ENCODE measurements around the gene TEKT3.

The TEKT3 gene

GRCh38 chr17:15289285-15290183 is 51.9 kb downstream of the TEKT3 start:
- no peak overlapping the region for H3K4me3 ChIP-seq (ENCODE audit: low read depth, low read length)

DNA sequence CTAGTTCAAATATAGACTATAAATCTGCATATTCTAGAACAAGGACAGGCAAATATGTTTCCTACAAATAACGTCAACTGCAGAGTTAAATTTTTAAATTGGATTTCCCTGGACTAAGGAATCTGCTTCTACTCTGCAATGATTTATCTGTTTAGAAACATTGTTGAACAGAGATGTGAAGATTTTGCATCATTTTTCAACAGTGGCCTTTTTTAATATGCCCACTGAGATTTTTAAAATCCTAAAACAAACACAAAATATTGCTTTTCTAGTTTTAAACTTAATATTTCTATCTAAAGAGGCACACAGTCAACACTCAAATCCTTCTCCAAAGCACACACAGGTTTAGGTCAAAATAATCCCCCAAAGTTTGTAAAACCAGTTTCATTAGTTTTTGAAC is 52.5 kb downstream of the TEKT3 start:
- no peak for DNase-seq
- H3K79me1 ChIP-seq (ENCODE audit: low read length) = no peaks in the 10 kb centered on the region
- H2BK120ac ChIP-seq (ENCODE audit: insufficient read depth, low read length, poor library complexity) = no peak overlapping the region
- no CpG with 5 or more reads among the region's 1 CpG for WGBS (ENCODE audit: extremely low coverage, insufficient coverage, insufficient read length)
- no peak overlapping the region for H3K27ac ChIP-seq (ENCODE audit: low read depth, low read length)
- no peak overlapping the region for H3K4me3 ChIP-seq (ENCODE audit: low read depth, low read length)
- no peak overlapping the region for H4K12ac ChIP-seq (ENCODE audit: low read depth, low read length)
- no peak overlapping the region for H3K4me2 ChIP-seq (ENCODE audit: low read length)
- no peak overlapping the region for H3K18ac ChIP-seq (ENCODE audit: low read length)
- no peaks in the 10 kb centered on the region for H3K79me2 ChIP-seq (ENCODE audit: control insufficient read depth, insufficient read depth, low read length, poor library complexity)
- no peak overlapping the region for H2BK12ac ChIP-seq (ENCODE audit: low read length)
- peaks cover 3 to 4% of the 10 kb centered on the region in 2 experiments for H3K4me1 ChIP-seq (ENCODE audit: control insufficient read depth in 1 of 2, insufficient read depth in 2 of 2, low read length in 2 of 2)
- H4K91ac ChIP-seq (ENCODE audit: low read depth, low read length) = no peak overlapping the region
- H3K14ac ChIP-seq (ENCODE audit: low read length) = no peak overlapping the region
- no peaks in the 10 kb centered on the region for H3K36me3 ChIP-seq (ENCODE audit: control insufficient read depth in 1 of 2, insufficient read depth in 2 of 2, low read length in 2 of 2)
- no peak overlapping the region for H3K23ac ChIP-seq (ENCODE audit: low read length)
- no peak overlapping the region for H4K8ac ChIP-seq (ENCODE audit: low read depth, low read length)
- H3K9ac ChIP-seq (ENCODE audit: low read length) = no peak overlapping the region
- H3K4ac ChIP-seq (ENCODE audit: low read depth, low read length) = no peak overlapping the region
- H2AFZ ChIP-seq (ENCODE audit: insufficient read depth, low read length, poor library complexity) = no peak overlapping the region
- no peak overlapping the region for H2BK5ac ChIP-seq (ENCODE audit: low read depth, low read length, poor library complexity)
- H3K9me3 ChIP-seq (ENCODE audit: insufficient read depth, low read depth, low read length) = peaks cover 2% of the 10 kb centered on the region
- no peak overlapping the region for H2AK5ac ChIP-seq (ENCODE audit: low read length)
- no peaks in the 10 kb centered on the region for H3K27me3 ChIP-seq (ENCODE audit: insufficient read depth, low read length)

More at GRCh38 chr17:15289285-15290183, 51.9 kb downstream of the TEKT3 start:
- H2BK5ac ChIP-seq (ENCODE audit: low read depth, low read length, poor library complexity) = no peak overlapping the region
- H2AK5ac ChIP-seq (ENCODE audit: low read length) = no peak overlapping the region
- no CpG with 5 or more reads among the region's 22 CpGs for WGBS (ENCODE audit: extremely low coverage, insufficient coverage, insufficient read length)
- H3K9ac ChIP-seq (ENCODE audit: low read length) = no peak overlapping the region
- no peak overlapping the region for H3K18ac ChIP-seq (ENCODE audit: low read length)
- H4K8ac ChIP-seq (ENCODE audit: low read depth, low read length) = no peak overlapping the region
- no peak overlapping the region for H3K14ac ChIP-seq (ENCODE audit: low read length)
- H3K27me3 ChIP-seq (ENCODE audit: insufficient read depth, low read length) = no peaks in the 10 kb centered on the region
- DNase-seq = peak; percentile 59 to 90
- no peak overlapping the region for H2BK12ac ChIP-seq (ENCODE audit: low read length)
- H2AFZ ChIP-seq (ENCODE audit: insufficient read depth, low read length, poor library complexity) = no peak overlapping the region
- peaks cover 3 to 4% of the 10 kb centered on the region in 2 experiments for H3K4me1 ChIP-seq (ENCODE audit: control insufficient read depth in 1 of 2, insufficient read depth in 2 of 2, low read length in 2 of 2)
- no peak overlapping the region for H4K12ac ChIP-seq (ENCODE audit: low read depth, low read length)
- H3K9me3 ChIP-seq (ENCODE audit: insufficient read depth, low read depth, low read length) = peaks cover 2% of the 10 kb centered on the region
- no peak overlapping the region for H2BK120ac ChIP-seq (ENCODE audit: insufficient read depth, low read length, poor library complexity)
- H4K91ac ChIP-seq (ENCODE audit: low read depth, low read length) = no peak overlapping the region
- no peak overlapping the region for H3K4me2 ChIP-seq (ENCODE audit: low read length)
- H3K79me2 ChIP-seq (ENCODE audit: control insufficient read depth, insufficient read depth, low read length, poor library complexity) = no peaks in the 10 kb centered on the region
- H3K27ac ChIP-seq (ENCODE audit: low read depth, low read length) = no peak overlapping the region
- H3K23ac ChIP-seq (ENCODE audit: low read length) = no peak overlapping the region
- no peak overlapping the region for H3K4ac ChIP-seq (ENCODE audit: low read depth, low read length)
- no peaks in the 10 kb centered on the region for H3K36me3 ChIP-seq (ENCODE audit: control insufficient read depth in 1 of 2, insufficient read depth in 2 of 2, low read length in 2 of 2)
- H3K79me1 ChIP-seq (ENCODE audit: low read length) = no peaks in the 10 kb centered on the region

DNA sequence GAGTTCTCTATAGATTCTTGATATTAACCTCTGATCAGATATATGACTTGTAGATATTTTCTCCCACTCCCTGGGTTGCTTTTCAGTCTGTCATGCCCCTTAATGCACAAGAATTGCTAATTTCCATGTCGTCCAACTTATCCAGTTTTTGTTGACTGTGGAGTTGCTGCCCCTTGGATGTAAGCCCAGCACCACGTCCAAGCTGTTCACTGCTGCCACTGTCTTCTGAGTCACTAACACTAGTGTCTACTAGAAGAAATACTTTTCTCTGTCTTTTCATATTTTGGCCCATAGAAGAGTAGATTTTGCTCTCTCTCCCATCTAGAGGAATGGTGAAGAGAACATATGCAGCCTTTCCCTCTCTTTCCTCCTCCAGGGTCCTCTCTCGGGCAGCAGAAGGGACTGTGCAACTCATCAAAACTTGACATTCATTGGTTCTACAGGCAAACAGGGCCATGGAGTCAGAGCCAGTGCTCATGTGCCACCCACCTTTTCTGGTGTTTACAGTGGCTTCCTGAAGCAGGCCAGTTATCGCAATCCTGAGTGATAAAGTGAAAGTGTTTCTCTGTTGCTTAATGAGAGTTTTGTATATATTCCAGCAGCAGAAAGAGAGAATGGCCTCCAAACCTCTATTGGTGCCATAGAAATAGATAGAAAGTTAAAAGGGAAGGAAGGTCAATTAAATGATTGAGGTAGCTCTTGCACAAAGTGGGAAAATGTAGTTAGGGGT is 53.7 kb downstream of the TEKT3 start:
- H3K4me1 ChIP-seq (ENCODE audit: control insufficient read depth in 1 of 2, insufficient read depth in 2 of 2, low read length in 2 of 2) = peaks cover 3 to 4% of the 10 kb centered on the region in 2 experiments
- H3K9ac ChIP-seq (ENCODE audit: low read length) = no peak overlapping the region
- H3K27ac ChIP-seq (ENCODE audit: low read depth, low read length) = no peak overlapping the region
- DNase-seq = no peak
- no peak overlapping the region for H4K91ac ChIP-seq (ENCODE audit: low read depth, low read length)
- H3K36me3 ChIP-seq (ENCODE audit: control insufficient read depth in 1 of 2, insufficient read depth in 2 of 2, low read length in 2 of 2) = no peaks in the 10 kb centered on the region
- H3K4ac ChIP-seq (ENCODE audit: low read depth, low read length) = no peak overlapping the region
- no peak overlapping the region for H3K18ac ChIP-seq (ENCODE audit: low read length)
- H3K4me2 ChIP-seq (ENCODE audit: low read length) = no peak overlapping the region
- no peaks in the 10 kb centered on the region for H3K79me2 ChIP-seq (ENCODE audit: control insufficient read depth, insufficient read depth, low read length, poor library complexity)
- H2AFZ ChIP-seq (ENCODE audit: insufficient read depth, low read length, poor library complexity) = no peak overlapping the region
- peak overlapping the region; percentile 33 for H3K23ac ChIP-seq (ENCODE audit: low read length)
- H3K4me3 ChIP-seq (ENCODE audit: low read depth, low read length) = no peak overlapping the region
- H2BK12ac ChIP-seq (ENCODE audit: low read length) = no peak overlapping the region
- H2BK120ac ChIP-seq (ENCODE audit: insufficient read depth, low read length, poor library complexity) = no peak overlapping the region
- no peaks in the 10 kb centered on the region for H3K27me3 ChIP-seq (ENCODE audit: insufficient read depth, low read length)
- no peak overlapping the region for H4K12ac ChIP-seq (ENCODE audit: low read depth, low read length)
- no peak overlapping the region for H2BK5ac ChIP-seq (ENCODE audit: low read depth, low read length, poor library complexity)
- no peaks in the 10 kb centered on the region for H3K79me1 ChIP-seq (ENCODE audit: low read length)
- H3K9me3 ChIP-seq (ENCODE audit: insufficient read depth, low read depth, low read length) = peaks cover 2% of the 10 kb centered on the region
- H2AK5ac ChIP-seq (ENCODE audit: low read length) = no peak overlapping the region
- H4K8ac ChIP-seq (ENCODE audit: low read depth, low read length) = no peak overlapping the region
- WGBS (ENCODE audit: extremely low coverage, insufficient coverage, insufficient read length) = no CpG with 5 or more reads among the region's 4 CpGs
- H3K14ac ChIP-seq (ENCODE audit: low read length) = no peak overlapping the region

DNA sequence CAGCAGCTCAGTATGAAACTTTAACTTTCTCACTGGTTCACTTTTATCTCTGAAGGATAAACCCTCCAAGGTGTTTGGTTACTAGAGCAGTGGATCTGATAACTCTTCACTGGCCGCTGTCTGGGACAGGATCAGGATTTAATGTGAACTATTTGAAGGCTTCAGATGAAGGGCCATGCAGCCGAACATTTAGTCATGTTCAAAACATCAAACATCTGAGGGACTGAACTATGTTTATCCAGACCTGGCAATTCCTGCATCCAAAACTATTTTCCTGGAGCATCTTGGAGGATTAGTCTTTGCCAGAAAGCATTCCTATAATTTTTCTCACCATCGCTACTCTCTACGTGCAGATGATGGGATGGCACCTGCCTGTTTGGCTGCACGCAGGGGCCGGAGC is 55.9 kb downstream of the TEKT3 start:
- Histone ChIP-seq H2BK5ac (ENCODE audit: low read depth, low read length, poor library complexity) (no peak overlapping the region), H3K4me3 (ENCODE audit: low read depth, low read length) (no peak overlapping the region), H3K9me3 (ENCODE audit: insufficient read depth, low read depth, low read length) (no peaks in the 10 kb centered on the region), H2BK12ac (ENCODE audit: low read length) (no peak overlapping the region), H2AFZ (ENCODE audit: insufficient read depth, low read length, poor library complexity) (no peak overlapping the region), H3K4me2 (ENCODE audit: low read length) (no peak overlapping the region), H3K18ac (ENCODE audit: low read length) (no peak overlapping the region), H2BK120ac (ENCODE audit: insufficient read depth, low read length, poor library complexity) (no peak overlapping the region), H3K27ac (ENCODE audit: low read depth, low read length) (no peak overlapping the region), H3K4me1 (ENCODE audit: control insufficient read depth in 1 of 2, insufficient read depth in 2 of 2, low read length in 2 of 2) (no peaks in the 10 kb centered on the region), H3K79me1 (ENCODE audit: low read length) (no peaks in the 10 kb centered on the region), H3K9ac (ENCODE audit: low read length) (peak overlapping the region; percentile 42), H3K79me2 (ENCODE audit: control insufficient read depth, insufficient read depth, low read length, poor library complexity) (no peaks in the 10 kb centered on the region), H3K27me3 (ENCODE audit: insufficient read depth, low read length) (no peaks in the 10 kb centered on the region), H4K91ac (ENCODE audit: low read depth, low read length) (no peak overlapping the region), H4K8ac (ENCODE audit: low read depth, low read length) (no peak overlapping the region), H3K23ac (ENCODE audit: low read length) (no peak overlapping the region), H2AK5ac (ENCODE audit: low read length) (no peak overlapping the region), H4K12ac (ENCODE audit: low read depth, low read length) (no peak overlapping the region), H3K36me3 (ENCODE audit: control insufficient read depth in 1 of 2, insufficient read depth in 2 of 2, low read length in 2 of 2) (no peaks in the 10 kb centered on the region), H3K14ac (ENCODE audit: low read length) (no peak overlapping the region), H3K4ac (ENCODE audit: low read depth, low read length) (no peak overlapping the region)
- DNase-seq = peak; percentile 77 to 89
- no CpG with 5 or more reads among the region's 6 CpGs for WGBS (ENCODE audit: extremely low coverage, insufficient coverage, insufficient read length)

Data from trophoblast cell (in vitro differentiated cells and primary cell).